SU-DHL-6 (cell line): ENCODE measurements around the gene RCAN2.

Source experiments
- H2AFZ ChIP-seq: fragments of 200-600 bp; sonication (generic); 2 replicates; pipeline ENCODE4 v1.6.1; 2014; ENCODE audit warnings: low read depth, mild to moderate bottlenecking, moderate library complexity, mixed read lengths, antibody characterized with exemption, low read length; ENCODE audit not compliant: severe bottlenecking
- H3F3A ChIP-seq: fragments of 200-600 bp; shearing (Covaris generic); 2 replicates; pipeline ENCODE4 v1.6.0; 2016; ENCODE audit warnings: antibody characterized with exemption, mild to moderate bottlenecking; ENCODE audit not compliant: insufficient read depth
- H3K27ac ChIP-seq: fragments of 200-600 bp; sonication (generic); 2 replicates; pipeline ENCODE4 v1.5.1; 2016; ENCODE audit warnings: low read depth, mild to moderate bottlenecking, low read length, moderate library complexity, mixed read lengths
- H3K27me3 ChIP-seq: fragments of 200-600 bp; sonication (generic), shearing (Covaris generic); 2 replicates; pipeline ENCODE4 v1.6.0; 2014; ENCODE audit warnings: mild to moderate bottlenecking, low read length
- H3K36me3 ChIP-seq: fragments of 200-600 bp; sonication (generic); 2 replicates; pipeline ENCODE4 v1.6.1; 2014; ENCODE audit warnings: mild to moderate bottlenecking, low read length, mixed read lengths
- H3K4me2 ChIP-seq: fragments of 300-600, 200-600 bp; shearing (Covaris generic), sonication (generic); 2 replicates; pipeline ENCODE4 v1.6.0; 2014; ENCODE audit warnings: low read length, low read depth, mild to moderate bottlenecking; ENCODE audit not compliant: poor library complexity, severe bottlenecking
- H3K4me3 ChIP-seq: fragments of 200-600 bp; sonication (generic); 2 replicates; pipeline ENCODE4 v1.5.1; 2014; ENCODE audit warnings: antibody characterized with exemption, low read length, mild to moderate bottlenecking, mixed read lengths; ENCODE audit not compliant: insufficient read depth, poor library complexity, severe bottlenecking
- H3K79me2 ChIP-seq: fragments of 200-600 bp; sonication (generic); 2 replicates; pipeline ENCODE4 v1.6.1; 2014; ENCODE audit warnings: mild to moderate bottlenecking, low read length, moderate library complexity; ENCODE audit not compliant: insufficient read depth
- H3K9ac ChIP-seq: fragments of 200-600 bp; sonication (generic); 2 replicates; pipeline ENCODE4 v1.7.0; 2014; ENCODE audit warnings: mild to moderate bottlenecking, low read length
- H3K9me2 ChIP-seq: fragments of 200-600 bp; sonication (generic); replicated peaks from 2 replicates; pipeline ENCODE4 v1.6.1; 2014; ENCODE audit warnings: low read length; ENCODE audit not compliant: insufficient read depth
- H3K9me3 ChIP-seq: fragments of 200-600 bp; sonication (generic); 2 replicates; pipeline ENCODE4 v1.6.1; 2014; ENCODE audit warnings: low read length, mixed read lengths; ENCODE audit not compliant: insufficient read depth
- H4K20me1 ChIP-seq: fragments of 200-600 bp; sonication (generic); 2 replicates; pipeline ENCODE4 v1.6.1; 2014; ENCODE audit warnings: low read depth, mild to moderate bottlenecking, antibody characterized with exemption, low read length, moderate library complexity, mixed read lengths
- CTCF ChIP-seq: fragments of 200-600 bp; sonication (generic); IDR thresholded peaks from one replicate; pipeline ENCODE4 v1.5.1; 2017; ENCODE audit warnings: antibody characterized with exemption, mild to moderate bottlenecking, low read length, moderate library complexity; ENCODE audit not compliant: insufficient read depth, poor library complexity, severe bottlenecking
- EZH2phosphoT487 ChIP-seq: fragments of 200-600 bp; sonication (generic), shearing (Covaris generic); conservative IDR thresholded peaks from 2 replicates; pipeline ENCODE4 v1.6.1; 2018; ENCODE audit warnings: mild to moderate bottlenecking, antibody characterized with exemption, low read length, moderate library complexity, mixed read lengths

RCAN2 gene

DNA sequence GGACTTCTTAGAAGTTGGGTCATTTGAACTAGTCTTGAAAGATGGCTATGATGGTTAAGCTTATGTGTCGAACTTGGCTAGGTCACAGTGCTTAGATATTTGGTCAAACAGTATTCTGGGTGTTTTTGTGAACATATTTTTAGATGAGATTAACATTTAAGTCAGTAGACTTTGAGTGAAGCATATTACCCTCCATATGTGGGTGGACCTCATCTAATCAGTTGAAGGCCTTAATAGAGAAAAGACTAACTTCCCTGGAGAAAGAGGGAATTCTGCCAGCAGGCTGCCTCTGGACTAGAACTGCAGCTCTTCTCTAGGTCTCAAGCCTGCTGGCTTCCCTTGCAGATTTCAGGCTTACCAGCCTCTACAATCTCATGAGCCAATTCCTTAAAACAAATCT is 76.9 kb downstream of the RCAN2 start:
- H2AFZ ChIP-seq = no peak overlapping the region
- H3K27me3 ChIP-seq = no peaks in the 10 kb centered on the region
- no peaks in the 10 kb centered on the region for H3K79me2 ChIP-seq
- TF ChIP-seq CTCF (no peak), EZH2phosphoT487 (no peak)
- no peaks in the 10 kb centered on the region for H3F3A ChIP-seq
- no peaks in the 10 kb centered on the region for H4K20me1 ChIP-seq
- no peak overlapping the region for H3K4me3 ChIP-seq
- H3K9me3 ChIP-seq = no peaks in the 10 kb centered on the region
- no peak overlapping the region for H3K27ac ChIP-seq
- H3K9me2 ChIP-seq = no peaks in the 10 kb centered on the region
- no peaks in the 10 kb centered on the region for H3K36me3 ChIP-seq
- no peak overlapping the region for H3K4me2 ChIP-seq
- no peak overlapping the region for H3K9ac ChIP-seq

GRCh38 chr6:46412662-46413061 is 78.6 kb downstream of the RCAN2 start:
- Histone ChIP-seq H3K4me2 (no peak overlapping the region), H3K9me3 (no peaks in the 10 kb centered on the region)

GRCh38 chr6:46411456-46412197 is 79.6 kb downstream of the RCAN2 start:
- no peaks in the 10 kb centered on the region for H3K27me3 ChIP-seq
- no peaks in the 10 kb centered on the region for H3K79me2 ChIP-seq
- no peaks in the 10 kb centered on the region for H4K20me1 ChIP-seq
- no peak overlapping the region for H3K4me3 ChIP-seq
- H3K4me2 ChIP-seq = no peak overlapping the region
- H3K27ac ChIP-seq = no peak overlapping the region
- no peak overlapping the region for H2AFZ ChIP-seq
- no peaks in the 10 kb centered on the region for H3F3A ChIP-seq
- H3K9me2 ChIP-seq = no peaks in the 10 kb centered on the region
- no peak overlapping the region for H3K9ac ChIP-seq
- TF ChIP-seq EZH2phosphoT487 (no peak), CTCF (no peak)
- H3K9me3 ChIP-seq = no peaks in the 10 kb centered on the region
- H3K36me3 ChIP-seq = no peaks in the 10 kb centered on the region

More at GRCh38 chr6:46412662-46413061, 78.6 kb downstream of the RCAN2 start:
- Histone ChIP-seq H4K20me1 (no peaks in the 10 kb centered on the region), H3K27me3 (no peaks in the 10 kb centered on the region), H3F3A (no peaks in the 10 kb centered on the region), H3K4me3 (no peak overlapping the region), H3K9me2 (no peaks in the 10 kb centered on the region), H3K79me2 (no peaks in the 10 kb centered on the region), H3K36me3 (no peaks in the 10 kb centered on the region), H3K9ac (no peak overlapping the region), H2AFZ (no peak overlapping the region), H3K27ac (no peak overlapping the region)
- no peak for TF ChIP-seq EZH2phosphoT487
- TF ChIP-seq CTCF = no peak
